Activated CD4-positive, alpha-beta T cell treated with anti-CD3 and anti-CD28 coated beads, Interleukin-2, amount 10 ng/mL, durations not matched to agents 7 days and 5 days (primary cell): ENCODE data around the gene ATP2A3. TPM values are rescaled to one million over a fixed set of nuclear protein-coding genes. Genes with fewer than 3 reads are reported as not detected.

Source experiments
- CTCF ChIA-PET: fragments of 350-600 bp; sonication (Branson Sonifier 250); formaldehyde crosslinking; loops from one replicate; lab custom pipeline; 2021; ENCODE audit warnings: antibody characterized with exemption; lab: Charles Lee
- POLR2A ChIA-PET: fragments of 350-600 bp; sonication (Branson Sonifier 250); formaldehyde crosslinking; loops from one replicate; lab custom pipeline; 2021; ENCODE audit warnings: antibody characterized with exemption; lab: Charles Lee
- DNase-seq: peaks from one replicate; pipeline ENCODE4 v3.0.0-alpha.2; 2020
- H3K27ac Mint-ChIP-seq: one replicate; pipeline ENCODE4 v1.8.0; 2021; ENCODE audit warnings: mild to moderate bottlenecking, moderate library complexity, mixed read lengths
- H3K27me3 Mint-ChIP-seq: one replicate; pipeline ENCODE4 v1.8.0; 2021; ENCODE audit warnings: mixed read lengths
- H3K36me3 Mint-ChIP-seq: one replicate; pipeline ENCODE4 v1.8.0; 2021; ENCODE audit warnings: low read depth, mixed read lengths
- H3K4me1 Mint-ChIP-seq: one replicate; pipeline ENCODE4 v1.8.0; 2021; ENCODE audit warnings: mixed read lengths
- H3K4me3 Mint-ChIP-seq: one replicate; pipeline ENCODE4 v1.8.0; 2021; ENCODE audit warnings: mild to moderate bottlenecking, moderate library complexity, mixed read lengths
- H3K9me3 Mint-ChIP-seq: one replicate; pipeline ENCODE4 v1.8.0; 2021; ENCODE audit warnings: mixed read lengths
- total RNA-seq, 2 experiments: library from RNA; stranded (reverse); gene quantifications; one replicate each; pipeline ENCODE4 v1.2.3, GENCODE V29; 2021

Gene ATP2A3
- total RNA-seq, 2 experiments from 2014 or later: 294 to 329 TPM

DNA sequence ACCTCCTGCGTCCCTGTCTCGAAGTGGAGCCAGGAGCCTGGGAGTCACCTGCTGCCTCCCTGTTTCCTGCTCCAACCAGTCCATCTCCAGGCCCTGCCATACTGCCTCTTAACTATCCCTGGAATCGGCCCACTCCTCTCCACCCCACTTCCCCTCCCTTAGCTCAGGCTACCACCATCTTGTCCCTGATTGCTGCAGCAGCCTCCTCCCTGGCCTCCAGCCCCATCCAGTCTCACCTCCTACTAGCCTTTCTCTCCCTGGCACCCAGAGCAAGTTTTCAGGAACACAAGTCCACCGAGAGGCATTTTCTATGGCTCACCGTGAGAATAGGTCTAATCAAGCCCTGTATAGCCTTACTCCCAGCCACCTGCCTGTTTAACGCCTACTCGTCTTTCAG lies 70.5 kb downstream of the ATP2A3 start:
- ChIA-PET POLR2A (no interaction called here), CTCF (interaction anchor here (0.6 to 1.7 kb wide), 8 partner anchors 8 to 170 kb away, joined by 3 to 9 read pairs (median 4); partner anchors contain the start of genes HASPIN and NCBP3)
- no peaks in the 10 kb centered on the region for H3K9me3 Mint-ChIP-seq
- no peaks in the 10 kb centered on the region for H3K36me3 Mint-ChIP-seq
- H3K4me1 Mint-ChIP-seq: peaks cover 41% of the 10 kb centered on the region
- peaks cover 7% of the 10 kb centered on the region for H3K27me3 Mint-ChIP-seq
- peak overlapping the region; percentile 87 for H3K27ac Mint-ChIP-seq
- no peak for DNase-seq
- H3K4me3 Mint-ChIP-seq: peak overlapping the region; percentile 72

DNA sequence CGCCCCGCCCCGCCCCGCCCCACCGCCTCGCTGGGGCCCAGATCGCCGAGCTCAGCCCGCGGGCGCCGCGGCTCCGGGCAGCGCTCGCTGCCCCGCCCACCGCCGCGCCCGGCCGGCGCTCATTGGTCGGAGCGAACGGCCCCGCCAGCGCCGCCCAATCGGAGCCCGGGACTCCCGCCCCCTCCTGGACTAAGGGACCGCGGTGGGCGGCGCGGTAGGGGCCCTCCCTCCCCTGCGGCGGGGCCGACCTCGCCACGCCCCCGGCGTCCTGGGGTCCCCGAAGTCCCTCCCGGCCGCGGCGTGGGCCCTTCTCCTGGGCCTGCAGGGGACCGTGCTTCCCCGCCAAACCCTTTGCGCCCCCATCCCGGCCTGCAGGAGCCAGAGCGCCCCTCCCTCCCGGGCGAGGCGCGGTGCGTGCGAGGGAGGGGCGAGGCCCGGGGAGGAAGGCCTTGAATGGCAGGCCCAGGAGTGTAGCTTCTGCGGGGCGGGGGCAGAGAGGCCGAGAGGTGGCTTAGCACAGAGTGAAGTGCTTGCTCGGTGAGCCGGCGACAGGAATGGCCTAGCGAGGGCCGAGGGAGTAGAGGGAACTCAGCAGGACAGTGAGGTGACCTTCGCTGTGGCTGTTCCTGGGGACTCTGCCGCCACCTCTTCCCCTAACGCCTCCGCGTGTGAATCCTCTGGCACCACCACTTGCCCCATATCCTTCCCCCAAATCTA lies 71.1 kb downstream of the ATP2A3 start, which contains the start of gene CAMKK1:
TSS of gene CAMKK1 (minus strand) at position 51 of the 717 bp plus-strand sequence. CDS start 7,366 bp downstream, outside the sequence.
- Mint-ChIP-seq H3K4me1 (peaks cover 45% of the 10 kb centered on the region), H3K36me3 (no peaks in the 10 kb centered on the region), H3K27ac (peak within 1 kb of the TSS; percentile 87)

DNA sequence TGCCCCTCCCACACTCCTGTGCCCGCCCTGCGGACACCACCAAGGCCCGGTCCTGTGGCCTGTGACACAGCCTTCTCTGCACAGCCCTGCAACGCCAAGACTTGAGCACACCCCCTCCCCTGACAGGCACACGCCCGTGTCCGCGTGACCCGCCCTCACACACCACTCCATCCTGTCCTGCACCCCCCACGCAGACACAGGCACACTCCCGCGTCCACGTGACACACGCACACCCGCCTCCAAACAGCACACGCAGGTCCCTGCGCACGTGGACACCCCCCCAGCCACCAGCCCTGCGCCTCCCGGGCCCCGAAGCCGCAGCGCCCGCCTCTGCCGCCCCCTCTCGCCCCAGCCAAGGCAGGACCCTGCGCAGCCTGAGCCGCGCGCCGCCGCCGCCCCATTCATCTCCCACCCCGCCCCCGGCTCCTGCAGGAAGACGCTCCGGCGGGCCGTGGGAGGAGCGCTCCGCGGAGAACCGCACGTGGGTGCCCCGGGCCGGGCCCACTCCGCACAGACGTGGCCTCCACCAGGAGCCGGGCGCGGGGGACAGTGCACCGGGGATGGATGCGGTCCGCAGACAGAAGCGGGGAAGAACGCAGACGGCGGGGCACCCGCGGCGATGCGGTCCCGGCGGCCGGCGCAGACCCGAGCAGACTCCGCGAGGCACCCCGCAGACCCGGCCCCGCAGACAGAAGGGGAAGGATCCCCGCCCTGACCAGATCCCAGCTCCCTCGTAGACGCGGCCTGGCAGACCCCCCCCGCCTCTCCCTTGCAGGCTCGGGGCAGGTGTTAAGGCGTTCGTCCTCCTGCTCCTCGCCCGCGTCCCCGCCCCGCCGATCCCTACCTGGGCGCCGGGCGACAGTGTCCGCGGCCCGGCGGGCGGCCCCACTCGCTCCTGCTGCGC lies 71.9 kb downstream of the ATP2A3 start:
- H3K27ac Mint-ChIP-seq: peak overlapping the region; percentile 1
- POLR2A ChIA-PET: interaction anchor here (0.6 kb wide), 1 partner anchor 106 kb away, joined by 5 read pairs; no protein-coding TSS in a partner anchor

More for the DNA sequence above, 71.1 kb downstream of the ATP2A3 start, which contains the start of gene CAMKK1:
- peak; percentile 90 for DNase-seq
- ChIA-PET CTCF (interaction anchor here (0.8 to 1.4 kb wide), 8 partner anchors 9 to 169 kb away, joined by 3 to 5 read pairs (median 3); partner anchors contain the start of genes HASPIN and NCBP3), POLR2A (interaction anchor here (0.6 kb wide), 1 partner anchor 106 kb away, joined by 5 read pairs; no protein-coding TSS in a partner anchor)
- Mint-ChIP-seq H3K9me3 (no peaks in the 10 kb centered on the region), H3K4me3 (peak within 1 kb of the TSS; percentile 82), H3K27me3 (peaks cover 7% of the 10 kb centered on the region)

DNA sequence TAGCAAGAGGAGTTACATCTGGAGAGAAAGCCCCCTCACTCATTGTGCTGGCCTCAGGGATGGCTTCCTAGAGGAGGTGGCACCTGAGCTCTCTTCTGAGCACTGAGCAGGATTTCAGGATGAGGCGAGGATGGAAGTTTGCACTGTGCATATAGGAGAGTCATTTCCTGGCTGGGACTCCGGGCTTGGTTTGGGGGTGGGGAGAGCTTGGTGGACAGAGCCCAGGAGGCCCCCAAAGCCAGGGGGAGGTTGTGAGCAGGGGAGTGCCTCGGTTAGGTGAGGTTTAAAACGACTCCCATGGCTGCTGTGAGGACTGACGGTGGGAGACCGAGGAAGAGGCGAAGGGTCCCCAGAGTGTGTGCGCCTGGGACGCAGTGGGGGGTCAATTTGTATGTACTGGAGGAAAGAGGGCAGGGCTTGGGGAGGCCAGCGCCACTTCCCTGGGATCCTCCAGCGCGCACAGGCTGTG lies 72.6 kb downstream of the ATP2A3 start:
- peak overlapping the region; percentile 82 for H3K4me3 Mint-ChIP-seq
- peak overlapping the region; percentile 1 for H3K27ac Mint-ChIP-seq
- peaks cover 58% of the 10 kb centered on the region for H3K4me1 Mint-ChIP-seq
- peaks cover 7% of the 10 kb centered on the region for H3K27me3 Mint-ChIP-seq
- DNase-seq: no peak
- no peaks in the 10 kb centered on the region for H3K36me3 Mint-ChIP-seq
- ChIA-PET CTCF (interaction anchor here (1.0 to 1.9 kb wide), 2 partner anchors 28 to 45 kb away, joined by 4 to 7 read pairs; no protein-coding TSS in a partner anchor), POLR2A (no interaction called here)
- H3K9me3 Mint-ChIP-seq: no peaks in the 10 kb centered on the region

More for the DNA sequence above, 71.9 kb downstream of the ATP2A3 start:
- peak overlapping the region; percentile 82 for H3K4me3 Mint-ChIP-seq
- H3K9me3 Mint-ChIP-seq: no peaks in the 10 kb centered on the region
- H3K27me3 Mint-ChIP-seq: peaks cover 7% of the 10 kb centered on the region
- H3K4me1 Mint-ChIP-seq: peaks cover 51% of the 10 kb centered on the region
- H3K36me3 Mint-ChIP-seq: no peaks in the 10 kb centered on the region
- CTCF ChIA-PET: interaction anchor here (0.8 to 1.4 kb wide), 9 partner anchors 10 to 168 kb away, joined by 3 to 5 read pairs (median 3); partner anchors contain the start of genes HASPIN and NCBP3
- peak; percentile 85 for DNase-seq

DNA sequence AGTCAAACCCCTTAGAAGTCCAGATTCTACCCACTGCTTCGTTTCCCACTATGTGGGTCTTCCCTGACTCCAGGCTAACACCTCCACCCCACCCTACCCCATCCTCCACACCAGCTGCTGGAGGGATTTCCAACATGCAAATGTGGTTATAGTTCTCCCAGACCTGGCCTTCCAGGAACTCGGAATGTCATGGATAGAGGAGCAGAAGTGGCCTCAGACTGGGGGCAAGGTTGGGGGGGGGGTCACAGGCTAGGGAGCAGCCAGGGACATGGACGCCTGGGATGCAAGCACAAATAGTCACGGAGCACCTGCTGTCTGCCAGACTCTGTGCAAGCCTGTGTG lies 73.4 kb downstream of the ATP2A3 start:
- no peak overlapping the region for H3K4me3 Mint-ChIP-seq
- H3K9me3 Mint-ChIP-seq: no peaks in the 10 kb centered on the region
- no peak for DNase-seq
- CTCF ChIA-PET: interaction anchor here (0.5 to 2.0 kb wide), 4 partner anchors 28 to 267 kb away, joined by 3 to 8 read pairs (median 6); partner anchors contain the start of gene NCBP3
- no peaks in the 10 kb centered on the region for H3K36me3 Mint-ChIP-seq
- H3K4me1 Mint-ChIP-seq: peaks cover 66% of the 10 kb centered on the region
- POLR2A ChIA-PET: no interaction called here
- peak overlapping the region; percentile 10 for H3K27ac Mint-ChIP-seq
- peaks cover 7% of the 10 kb centered on the region for H3K27me3 Mint-ChIP-seq

DNA sequence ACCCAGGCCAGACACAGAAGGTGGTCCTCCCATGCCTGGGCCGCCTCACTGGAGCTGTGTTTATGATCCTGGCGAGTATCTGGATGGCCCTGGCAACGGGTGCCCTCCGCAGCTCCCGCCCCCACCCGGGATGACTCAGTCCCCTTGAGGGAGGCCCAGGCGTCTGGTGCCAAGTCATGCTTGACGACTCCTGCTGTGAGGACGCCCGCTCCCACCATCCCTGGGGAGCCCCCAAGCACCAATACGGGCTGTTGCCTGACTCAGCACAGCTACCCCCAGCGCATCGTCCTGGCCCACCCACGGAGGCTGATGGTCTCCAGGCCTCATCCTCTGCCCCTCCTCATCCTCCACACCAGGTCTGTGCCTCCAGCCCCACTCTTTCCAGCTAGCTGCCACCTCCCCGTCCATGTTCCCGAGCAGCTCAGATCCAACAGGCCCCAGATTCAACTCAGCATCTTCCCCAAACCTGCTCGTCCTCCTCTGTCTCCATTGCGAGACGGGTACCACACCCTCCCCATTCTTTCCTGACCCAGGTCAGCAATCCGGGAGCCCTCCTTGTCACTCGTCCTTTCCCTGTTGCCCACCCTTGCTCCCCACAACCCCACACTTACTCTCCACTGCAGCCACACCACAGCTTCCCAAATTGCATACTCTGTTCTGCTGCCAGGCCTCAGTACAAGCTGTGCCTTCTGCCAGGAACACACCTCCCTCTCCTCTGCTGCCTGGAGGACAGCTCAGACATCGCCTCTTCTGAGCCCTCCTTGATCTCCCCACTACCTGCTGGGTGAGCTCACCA lies 74.0 kb downstream of the ATP2A3 start:
- Mint-ChIP-seq H3K4me1 (peaks cover 66% of the 10 kb centered on the region), H3K27me3 (peaks cover 7% of the 10 kb centered on the region), H3K27ac (peak overlapping the region; percentile 10), H3K4me3 (no peak overlapping the region), H3K36me3 (no peaks in the 10 kb centered on the region), H3K9me3 (no peaks in the 10 kb centered on the region)
- CTCF ChIA-PET: interaction anchor here (0.9 to 2.0 kb wide), 5 partner anchors 9 to 153 kb away, joined by 3 to 9 read pairs (median 7); partner anchors contain the start of gene NCBP3
- POLR2A ChIA-PET: no interaction called here
- DNase-seq: no peak

DNA sequence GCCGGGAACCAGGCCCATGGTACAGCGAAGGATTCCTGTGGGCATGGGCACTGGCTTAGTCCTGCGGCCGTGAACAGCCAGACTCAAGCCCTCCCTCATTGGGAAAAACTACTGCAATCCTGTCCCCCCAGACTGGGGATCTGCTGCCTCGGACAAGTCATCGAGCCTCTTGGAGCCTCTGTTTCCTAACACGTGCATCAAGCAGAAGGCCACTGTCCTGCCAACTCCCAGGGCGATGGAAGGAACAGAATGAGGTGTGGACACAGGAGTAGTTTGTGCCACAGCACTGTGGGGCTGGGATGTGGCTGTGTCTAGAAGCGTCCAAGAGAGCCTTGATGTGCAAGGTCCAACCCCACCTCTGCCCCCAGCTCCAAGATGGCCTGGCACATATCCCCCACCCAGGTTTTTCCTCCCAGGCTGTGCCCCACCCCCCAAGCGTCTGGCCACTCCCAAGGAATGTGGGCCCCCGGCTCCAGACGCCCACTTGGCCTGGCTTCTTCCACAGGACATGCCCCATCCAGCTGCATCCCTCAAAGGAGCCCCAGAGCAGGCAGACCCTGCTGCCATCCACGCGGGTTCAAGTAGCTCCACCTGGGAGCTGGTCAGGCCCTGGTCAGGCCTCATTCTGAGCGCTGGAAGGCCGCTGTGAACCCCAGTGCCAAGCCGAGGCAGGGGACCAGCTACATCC lies 74.8 kb downstream of the ATP2A3 start:
- Mint-ChIP-seq H3K36me3 (no peaks in the 10 kb centered on the region), H3K27me3 (peaks cover 7% of the 10 kb centered on the region), H3K4me3 (no peak overlapping the region), H3K9me3 (no peaks in the 10 kb centered on the region), H3K27ac (peak overlapping the region; percentile 5), H3K4me1 (peaks cover 61% of the 10 kb centered on the region)
- POLR2A ChIA-PET: no interaction called here
- no peak for DNase-seq
- CTCF ChIA-PET: interaction anchor here (1.2 to 2.0 kb wide), 4 partner anchors 10 to 43 kb away, joined by 3 to 9 read pairs (median 8); partner anchors contain the start of gene NCBP3

DNA sequence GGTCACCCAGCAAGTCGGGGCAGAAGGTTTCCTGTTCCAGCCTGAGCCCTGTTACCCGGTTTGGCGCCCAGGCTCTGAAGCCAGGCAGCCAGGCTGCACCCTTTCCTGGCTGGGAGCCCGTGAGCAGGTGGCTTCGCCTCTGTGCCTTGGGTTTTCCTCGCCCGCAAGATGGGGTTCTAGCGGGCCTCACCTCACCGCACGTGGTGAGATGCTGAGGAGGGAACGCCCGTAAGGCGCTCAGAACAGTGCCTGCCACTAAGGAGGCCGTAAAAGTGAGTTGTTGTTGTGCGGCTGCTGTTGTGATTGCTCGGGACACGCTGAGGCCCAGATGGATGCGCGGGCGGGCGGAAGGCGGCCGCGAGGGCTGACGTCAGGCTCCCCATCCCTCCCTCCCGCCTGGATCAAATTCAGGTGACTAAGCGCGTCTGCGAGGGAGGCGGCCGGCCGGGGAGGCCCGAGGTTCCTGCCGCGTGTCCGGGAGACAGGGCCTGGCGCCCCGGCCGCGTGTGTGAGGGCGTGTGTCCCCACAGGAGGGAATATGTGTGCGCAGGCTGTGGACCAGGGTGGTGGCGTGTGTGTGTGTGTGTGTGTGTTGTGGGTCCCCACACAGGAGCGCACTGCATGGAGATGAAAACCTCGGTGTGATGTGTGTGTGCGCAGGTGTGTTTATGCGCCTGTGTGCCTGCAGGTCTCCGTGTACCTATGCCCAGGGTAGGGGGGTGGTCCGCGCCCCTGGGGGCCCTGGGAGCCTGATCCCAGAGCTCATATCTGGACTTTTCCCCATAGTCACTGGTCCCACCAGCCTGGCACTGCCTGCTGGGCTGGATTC lies 75.7 kb downstream of the ATP2A3 start:
- no peak overlapping the region for H3K27ac Mint-ChIP-seq
- H3K4me1 Mint-ChIP-seq: peaks cover 52% of the 10 kb centered on the region
- ChIA-PET POLR2A (no interaction called here), CTCF (interaction anchor here (1.6 to 2.0 kb wide), 2 partner anchors 26 to 42 kb away, joined by 8 to 9 read pairs; partner anchors contain the start of gene NCBP3)
- H3K9me3 Mint-ChIP-seq: no peaks in the 10 kb centered on the region
- H3K27me3 Mint-ChIP-seq: peaks cover 7% of the 10 kb centered on the region
- no peak for DNase-seq
- no peaks in the 10 kb centered on the region for H3K36me3 Mint-ChIP-seq
- no peak overlapping the region for H3K4me3 Mint-ChIP-seq

DNA sequence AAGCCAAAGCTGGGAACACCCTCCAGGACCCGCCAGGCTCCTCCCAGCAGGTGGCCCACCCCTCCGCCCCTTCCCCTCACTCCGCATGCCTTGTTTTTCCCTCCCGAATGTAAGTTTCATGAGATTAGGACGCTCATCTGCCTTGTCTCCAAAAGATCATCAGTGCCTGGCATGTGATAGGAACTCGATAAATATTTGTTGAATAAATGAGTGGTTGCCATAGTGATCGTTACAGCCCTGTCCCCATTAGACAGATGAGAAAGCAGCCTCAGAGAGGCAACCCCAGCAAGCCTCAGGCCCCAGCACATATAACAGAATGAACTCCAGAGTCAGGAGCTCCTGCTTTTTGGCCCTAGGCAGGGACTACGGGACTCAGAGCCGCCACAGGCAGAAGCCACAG lies 76.4 kb downstream of the ATP2A3 start:
- POLR2A ChIA-PET: no interaction called here
- Mint-ChIP-seq H3K27ac (peak overlapping the region; percentile 72), H3K27me3 (peaks cover 7% of the 10 kb centered on the region), H3K4me3 (no peak overlapping the region), H3K9me3 (no peaks in the 10 kb centered on the region), H3K4me1 (peaks cover 49% of the 10 kb centered on the region), H3K36me3 (no peaks in the 10 kb centered on the region)
- CTCF ChIA-PET: interaction anchor here (0.6 kb wide), 1 partner anchor 42 kb away, joined by 7 read pairs; the partner anchor contains the start of gene NCBP3
- no peak for DNase-seq

DNA sequence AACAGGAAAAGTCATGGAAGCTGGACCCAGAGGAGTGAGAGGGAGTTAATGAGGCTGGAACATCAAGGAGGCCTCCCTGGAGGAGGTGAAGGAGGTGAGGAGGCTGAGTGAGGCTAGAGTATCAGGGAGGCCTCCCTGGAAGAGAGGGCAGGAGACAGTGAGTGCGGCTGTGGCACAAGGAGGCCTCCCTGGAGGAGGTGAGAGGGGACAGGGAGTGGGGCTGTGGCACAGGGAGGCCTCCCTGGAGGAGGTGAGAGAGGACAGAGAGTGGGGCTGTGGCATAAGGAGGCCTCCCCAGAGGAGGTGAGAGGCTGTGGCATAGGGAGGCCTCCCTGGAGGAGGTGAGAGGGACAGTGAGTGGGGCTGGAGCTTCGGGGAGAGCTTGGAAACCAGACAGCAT lies 76.8 kb downstream of the ATP2A3 start:
- Mint-ChIP-seq H3K27ac (peak overlapping the region; percentile 83), H3K9me3 (no peaks in the 10 kb centered on the region), H3K27me3 (peaks cover 7% of the 10 kb centered on the region), H3K36me3 (no peaks in the 10 kb centered on the region), H3K4me3 (peak overlapping the region; percentile 23), H3K4me1 (peaks cover 49% of the 10 kb centered on the region)
- CTCF ChIA-PET: interaction anchor here (0.6 kb wide), 1 partner anchor 41 kb away, joined by 7 read pairs; the partner anchor contains the start of gene NCBP3
- DNase-seq: no peak
- POLR2A ChIA-PET: no interaction called here
